ENCODE measurements around the gene CLIC4. TPM values are rescaled to one million over a fixed set of nuclear protein-coding genes. Genes with fewer than 3 reads are reported as not detected.

CLIC4 gene
- polyA plus RNA-seq, 1 experiment = 561 TPM

GRCh38 chr1:24826510-24826909, 81.3 kb downstream of the CLIC4 start:
- CTCF ChIA-PET = interaction anchor here (1.9 to 10.2 kb wide), 3 partner anchors 9 to 136 kb away, joined by 5 to 223 read pairs (median 15); no protein-coding TSS in a partner anchor
- DNase-seq (ENCODE audit: low read depth, low spot score) = no peak
- POLR2A ChIA-PET = interaction anchor here (0.9 kb wide), 1 partner anchor 81 kb away, joined by 3 read pairs; the partner anchor contains the start of gene CLIC4
- Histone ChIP-seq H3K27ac (ENCODE audit: low read depth, low read length) (no peak overlapping the region), H3K27me3 (ENCODE audit: control insufficient read depth, insufficient read depth, low read length) (no peaks in the 10 kb centered on the region), H3K9me3 (ENCODE audit: control insufficient read depth, insufficient read depth, low read length) (no peaks in the 10 kb centered on the region), H3K4me3 (ENCODE audit: low read depth, low read length) (no peak overlapping the region)
- no peak for TF ChIP-seq CTCF (IDR thresholded peaks at IDR 0.05; ENCODE audit: low read depth, low read length)

GRCh38 chr1:24827379-24828135, 82.3 kb downstream of the CLIC4 start:
- H3K27ac ChIP-seq (ENCODE audit: low read depth, low read length) = no peak overlapping the region
- DNase-seq (ENCODE audit: low read depth, low spot score) = no peak
- no peak overlapping the region for H3K4me3 ChIP-seq (ENCODE audit: low read depth, low read length)
- no peak for TF ChIP-seq CTCF (IDR thresholded peaks at IDR 0.05; ENCODE audit: low read depth, low read length)
- no peaks in the 10 kb centered on the region for H3K9me3 ChIP-seq (ENCODE audit: control insufficient read depth, insufficient read depth, low read length)
- ChIA-PET POLR2A (interaction anchor here (1.1 to 3.0 kb wide), 2 partner anchors 8 to 83 kb away, joined by 4 to 7 read pairs; partner anchors contain the start of gene CLIC4), CTCF (interaction anchor here (0.6 to 10.2 kb wide), 4 partner anchors 10 to 232 kb away, joined by 3 to 223 read pairs (median 3); no protein-coding TSS in a partner anchor)
- no peaks in the 10 kb centered on the region for H3K27me3 ChIP-seq (ENCODE audit: control insufficient read depth, insufficient read depth, low read length)

GRCh38 chr1:24828183-24828886, 83.1 kb downstream of the CLIC4 start:
- H3K27ac ChIP-seq (ENCODE audit: low read depth, low read length) = no peak overlapping the region
- H3K27me3 ChIP-seq (ENCODE audit: control insufficient read depth, insufficient read depth, low read length) = no peaks in the 10 kb centered on the region
- no peak for DNase-seq (ENCODE audit: low read depth, low spot score)
- no peaks in the 10 kb centered on the region for H3K9me3 ChIP-seq (ENCODE audit: control insufficient read depth, insufficient read depth, low read length)
- ChIA-PET POLR2A (interaction anchor here (1.1 to 3.0 kb wide), 2 partner anchors 9 to 83 kb away, joined by 4 to 7 read pairs; partner anchors contain the start of gene CLIC4), CTCF (interaction anchor here (0.6 to 10.2 kb wide), 2 partner anchors 65 to 138 kb away, joined by 3 to 223 read pairs; no protein-coding TSS in a partner anchor)
- TF ChIP-seq CTCF (IDR thresholded peaks at IDR 0.05; ENCODE audit: low read depth, low read length) = no peak
- H3K4me3 ChIP-seq (ENCODE audit: low read depth, low read length) = no peak overlapping the region

GRCh38 chr1:24828887-24829192, 83.6 kb downstream of the CLIC4 start:
- H3K4me3 ChIP-seq (ENCODE audit: low read depth, low read length) = no peak overlapping the region
- H3K27me3 ChIP-seq (ENCODE audit: control insufficient read depth, insufficient read depth, low read length) = no peaks in the 10 kb centered on the region
- H3K27ac ChIP-seq (ENCODE audit: low read depth, low read length) = no peak overlapping the region
- no peak for DNase-seq (ENCODE audit: low read depth, low spot score)
- no peak for TF ChIP-seq CTCF (IDR thresholded peaks at IDR 0.05; ENCODE audit: low read depth, low read length)
- POLR2A ChIA-PET = interaction anchor here (3.0 kb wide), 1 partner anchor 84 kb away, joined by 7 read pairs; the partner anchor contains the start of gene CLIC4
- H3K9me3 ChIP-seq (ENCODE audit: control insufficient read depth, insufficient read depth, low read length) = no peaks in the 10 kb centered on the region
- CTCF ChIA-PET = interaction anchor here (10.2 kb wide), 1 partner anchor 139 kb away, joined by 223 read pairs; no protein-coding TSS in a partner anchor

Data from AG04450 (cell line).